Hepatocyte (in vitro differentiated cells): ENCODE results near the gene C14orf180.

Experiments
- EZH2 ChIP-seq: fragments of 200-600 bp; sonication (generic); IDR thresholded peaks from 2 replicates; pipeline ENCODE4 v1.6.1; 2016; ENCODE audit warnings: antibody characterized with exemption, mild to moderate bottlenecking, borderline replicate concordance
- TF ChIP-seq, protein P1 (sequence below): fragments of 200-600 bp; sonication (generic); IDR thresholded peaks from 2 replicates; pipeline ENCODE4 v1.5.1; 2016; ENCODE audit warnings: antibody characterized with exemption, mild to moderate bottlenecking; ENCODE audit not compliant: poor library complexity

DNA sequence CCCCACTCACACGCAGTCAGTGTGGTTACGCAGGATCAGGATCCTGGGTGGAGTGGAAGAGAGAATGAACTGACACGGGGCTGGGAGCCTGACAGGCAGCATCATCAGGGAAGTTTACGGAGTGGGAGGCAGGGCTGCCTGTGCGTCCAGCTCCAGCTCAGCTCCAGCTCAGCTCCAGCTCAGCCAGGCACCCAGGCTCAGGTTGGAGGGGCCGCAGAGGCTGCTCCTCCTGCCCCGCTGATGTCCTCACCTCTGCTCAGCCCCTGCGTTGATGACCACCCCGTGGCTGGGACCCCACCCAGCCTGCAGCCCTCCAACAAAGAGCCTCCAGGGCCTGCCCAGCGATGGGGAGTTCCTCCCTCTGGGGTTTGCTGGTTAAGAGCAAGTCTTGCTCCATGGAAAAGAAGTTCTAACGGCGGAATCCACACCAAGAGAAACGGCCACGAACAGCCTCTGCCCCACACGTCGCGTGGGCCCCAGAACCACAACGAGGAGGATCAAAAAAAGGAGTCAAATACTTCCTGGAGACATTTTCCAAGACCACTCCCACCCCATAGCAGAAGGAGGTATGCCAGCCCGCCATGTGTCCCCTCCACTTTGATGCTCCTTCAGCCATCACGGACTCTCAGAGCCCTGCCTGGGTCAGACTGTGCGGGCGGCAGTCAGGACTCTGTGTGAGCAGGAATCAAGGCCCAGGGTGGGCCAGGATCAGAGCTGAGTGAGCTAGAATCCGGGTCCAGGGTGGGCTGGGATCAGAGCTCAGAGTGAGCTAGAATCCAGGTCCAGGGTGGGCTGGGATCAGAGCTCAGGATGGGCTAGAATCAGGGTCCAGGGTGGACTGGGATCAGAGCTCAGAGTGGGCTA, 17.7 kb upstream of the C14orf180 start:
- TF ChIP-seq, protein P1, sequence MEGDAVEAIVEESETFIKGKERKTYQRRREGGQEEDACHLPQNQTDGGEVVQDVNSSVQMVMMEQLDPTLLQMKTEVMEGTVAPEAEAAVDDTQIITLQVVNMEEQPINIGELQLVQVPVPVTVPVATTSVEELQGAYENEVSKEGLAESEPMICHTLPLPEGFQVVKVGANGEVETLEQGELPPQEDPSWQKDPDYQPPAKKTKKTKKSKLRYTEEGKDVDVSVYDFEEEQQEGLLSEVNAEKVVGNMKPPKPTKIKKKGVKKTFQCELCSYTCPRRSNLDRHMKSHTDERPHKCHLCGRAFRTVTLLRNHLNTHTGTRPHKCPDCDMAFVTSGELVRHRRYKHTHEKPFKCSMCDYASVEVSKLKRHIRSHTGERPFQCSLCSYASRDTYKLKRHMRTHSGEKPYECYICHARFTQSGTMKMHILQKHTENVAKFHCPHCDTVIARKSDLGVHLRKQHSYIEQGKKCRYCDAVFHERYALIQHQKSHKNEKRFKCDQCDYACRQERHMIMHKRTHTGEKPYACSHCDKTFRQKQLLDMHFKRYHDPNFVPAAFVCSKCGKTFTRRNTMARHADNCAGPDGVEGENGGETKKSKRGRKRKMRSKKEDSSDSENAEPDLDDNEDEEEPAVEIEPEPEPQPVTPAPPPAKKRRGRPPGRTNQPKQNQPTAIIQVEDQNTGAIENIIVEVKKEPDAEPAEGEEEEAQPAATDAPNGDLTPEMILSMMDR = no peak
- TF ChIP-seq EZH2 = no peak
